ENCODE data around the gene NEXN. TPM values are rescaled to one million over a fixed set of nuclear protein-coding genes. Genes with fewer than 3 reads are reported as not detected.
A peak's percentile ranks its signal among the peaks of the same experiment; 100 is the strongest.

The NEXN gene
- total and polyA plus RNA-seq, 5 experiments from 2014 or later = 0.26 to 1.7 (median 0.36) TPM

GRCh38 chr1:77876884-77877283, 11.5 kb upstream of the NEXN start:
- H3K4me1 Mint-ChIP-seq = peaks cover 4 to 11% (median 10%) of the 10 kb centered on the region in 4 donors
- H3K9me3 Mint-ChIP-seq = no peaks in the 10 kb centered on the region
- POLR2A ChIA-PET = no interaction called here
- no peaks in the 10 kb centered on the region for H3K27me3 Mint-ChIP-seq
- H3K27ac Mint-ChIP-seq = no peak overlapping the region
- no peak for ATAC-seq
- H3K4me3 Mint-ChIP-seq = no peak overlapping the region
- peaks cover 0 to 49% (median 24%) of the 10 kb centered on the region in 3 donors for H3K36me3 Mint-ChIP-seq
- DNase-seq = no peak

- DNase-seq (peak in 2 of 10 donors; percentile 36 to 46), ATAC-seq (peak; percentile 41 to 72)
- Mint-ChIP-seq H3K9me3 (no peaks in the 10 kb centered on the region), H3K27ac (peak overlapping the region in 7 of 10 donors; percentile 1 to 80 (median 23)), H3K4me3 (peak overlapping the region in 6 of 10 donors; percentile 0 to 37 (median 6)), H3K36me3 (peaks cover 2 to 20% (median 6%) of the 10 kb centered on the region in 3 donors), H3K4me1 (peaks cover 8 to 11% (median 10%) of the 10 kb centered on the region in 4 donors), H3K27me3 (peaks cover 0 to 6% (median 3%) of the 10 kb centered on the region in 5 donors)
- POLR2A ChIA-PET = no interaction called here
Measured at GRCh38 chr1:77881061-77881460, 7.4 kb upstream of the NEXN start.

- Mint-ChIP-seq H3K36me3 (peaks cover 6 to 16% (median 11%) of the 10 kb centered on the region in 3 donors), H3K4me1 (peaks cover 8 to 12% (median 11%) of the 10 kb centered on the region in 4 donors), H3K4me3 (no peak overlapping the region), H3K27me3 (peaks cover 4 to 12% (median 10%) of the 10 kb centered on the region in 5 donors), H3K9me3 (peaks cover 0 to 4% (median 0%) of the 10 kb centered on the region in 9 donors), H3K27ac (peak overlapping the region in 1 of 10 donors; percentile 31)
- POLR2A ChIA-PET = interaction anchor here (0.7 kb wide), 1 partner anchor 21 kb away, joined by 6 read pairs; no protein-coding TSS in a partner anchor
- ATAC-seq (peak in 1 of 2 donors; percentile 46), DNase-seq (no peak)
Measured at GRCh38 chr1:77882411-77882810, 6.0 kb upstream of the NEXN start.

- H3K9me3 Mint-ChIP-seq = peaks cover 0 to 4% (median 0%) of the 10 kb centered on the region in 9 donors
- peaks cover 9 to 15% (median 10%) of the 10 kb centered on the region in 4 donors for H3K4me1 Mint-ChIP-seq
- DNase-seq (peak in 5 of 10 donors; percentile 3 to 19 (median 13)), ATAC-seq (peak; percentile 67 to 86)
- H3K4me3 Mint-ChIP-seq = peak overlapping the region; percentile 73 to 83 (median 78)
- peak overlapping the region in 1 of 10 donors; percentile 19 for H3K27ac Mint-ChIP-seq
- POLR2A ChIA-PET = no interaction called here
- H3K36me3 Mint-ChIP-seq = peaks cover 6 to 15% (median 10%) of the 10 kb centered on the region in 3 donors
- H3K27me3 Mint-ChIP-seq = peaks cover 10 to 24% (median 21%) of the 10 kb centered on the region in 5 donors
Measured at GRCh38 chr1:77888781-77889642, 588 bp downstream of the NEXN start.

- Mint-ChIP-seq H3K36me3 (peaks cover 6 to 15% (median 10%) of the 10 kb centered on the region in 3 donors), H3K27me3 (peaks cover 10 to 24% (median 21%) of the 10 kb centered on the region in 5 donors), H3K4me3 (peak overlapping the region in 8 of 10 donors; percentile 70 to 83 (median 76)), H3K9me3 (peaks cover 0 to 4% (median 0%) of the 10 kb centered on the region in 9 donors), H3K4me1 (peaks cover 9 to 15% (median 10%) of the 10 kb centered on the region in 4 donors), H3K27ac (no peak overlapping the region)
- POLR2A ChIA-PET = no interaction called here
- no peak for DNase-seq
- no peak for ATAC-seq
Measured at GRCh38 chr1:77889671-77890070, 1.2 kb downstream of the NEXN start.

- POLR2A ChIA-PET = no interaction called here
- Mint-ChIP-seq H3K27me3 (peaks cover 9 to 21% (median 18%) of the 10 kb centered on the region in 5 donors), H3K27ac (no peak overlapping the region), H3K36me3 (peaks cover 7 to 9% (median 8%) of the 10 kb centered on the region in 3 donors), H3K9me3 (peaks cover 0 to 4% (median 0%) of the 10 kb centered on the region in 9 donors), H3K4me1 (peaks cover 6 to 15% (median 9%) of the 10 kb centered on the region in 4 donors), H3K4me3 (no peak overlapping the region)
- no peak for ATAC-seq
- no peak for DNase-seq
Measured at GRCh38 chr1:77891200-77891599, 2.8 kb downstream of the NEXN start.

- Mint-ChIP-seq H3K36me3 (peaks cover 0 to 4% (median 0%) of the 10 kb centered on the region in 3 donors), H3K4me1 (no peaks in the 10 kb centered on the region), H3K27ac (no peak overlapping the region), H3K9me3 (peaks cover 0 to 5% (median 0%) of the 10 kb centered on the region in 9 donors), H3K4me3 (no peak overlapping the region), H3K27me3 (no peaks in the 10 kb centered on the region)
- POLR2A ChIA-PET = no interaction called here
- ATAC-seq (no peak), DNase-seq (no peak)
Measured at GRCh38 chr1:77899647-77900320, 11.4 kb downstream of the NEXN start.

GRCh38 chr1:77900687-77901293, 12.4 kb downstream of the NEXN start:
- Mint-ChIP-seq H3K27me3 (no peaks in the 10 kb centered on the region), H3K27ac (no peak overlapping the region), H3K4me1 (no peaks in the 10 kb centered on the region), H3K36me3 (peaks cover 0 to 4% (median 0%) of the 10 kb centered on the region in 3 donors), H3K9me3 (peaks cover 0 to 5% (median 0%) of the 10 kb centered on the region in 9 donors), H3K4me3 (no peak overlapping the region)
- POLR2A ChIA-PET = no interaction called here
- DNase-seq = peak in 3 of 10 donors; percentile 4 to 29 (median 26)
- no peak for ATAC-seq

GRCh38 chr1:77905603-77906002, 17.2 kb downstream of the NEXN start:
- Mint-ChIP-seq H3K27me3 (peaks cover 0 to 2% (median 0%) of the 10 kb centered on the region in 5 donors), H3K9me3 (no peaks in the 10 kb centered on the region), H3K36me3 (no peaks in the 10 kb centered on the region), H3K4me3 (no peak overlapping the region), H3K4me1 (no peaks in the 10 kb centered on the region), H3K27ac (peak overlapping the region in 1 of 10 donors; percentile 1)
- POLR2A ChIA-PET = no interaction called here
- ATAC-seq = no peak
- no peak for DNase-seq

GRCh38 chr1:77906019-77906545, 17.7 kb downstream of the NEXN start:
- no peak overlapping the region for H3K4me3 Mint-ChIP-seq
- H3K27ac Mint-ChIP-seq = peak overlapping the region in 1 of 10 donors; percentile 1
- H3K4me1 Mint-ChIP-seq = no peaks in the 10 kb centered on the region
- POLR2A ChIA-PET = no interaction called here
- H3K9me3 Mint-ChIP-seq = no peaks in the 10 kb centered on the region
- ATAC-seq (no peak), DNase-seq (no peak)
- peaks cover 0 to 2% (median 0%) of the 10 kb centered on the region in 5 donors for H3K27me3 Mint-ChIP-seq
- no peaks in the 10 kb centered on the region for H3K36me3 Mint-ChIP-seq

GRCh38 chr1:77906624-77907023, 18.2 kb downstream of the NEXN start:
- POLR2A ChIA-PET = no interaction called here
- no peak overlapping the region for H3K27ac Mint-ChIP-seq
- H3K4me1 Mint-ChIP-seq = no peaks in the 10 kb centered on the region

GRCh38 chr1:77910116-77910515, 21.7 kb downstream of the NEXN start:
- DNase-seq (no peak), ATAC-seq (no peak)
- H3K4me1 Mint-ChIP-seq = no peaks in the 10 kb centered on the region
- H3K36me3 Mint-ChIP-seq = no peaks in the 10 kb centered on the region
- H3K4me3 Mint-ChIP-seq = no peak overlapping the region
- no peak overlapping the region for H3K27ac Mint-ChIP-seq
- H3K9me3 Mint-ChIP-seq = no peaks in the 10 kb centered on the region
- POLR2A ChIA-PET = no interaction called here
- peaks cover 0 to 4% (median 0%) of the 10 kb centered on the region in 5 donors for H3K27me3 Mint-ChIP-seq

More at GRCh38 chr1:77906624-77907023, 18.2 kb downstream of the NEXN start:
- H3K9me3 Mint-ChIP-seq = no peaks in the 10 kb centered on the region
- no peaks in the 10 kb centered on the region for H3K36me3 Mint-ChIP-seq
- peaks cover 0 to 2% (median 0%) of the 10 kb centered on the region in 5 donors for H3K27me3 Mint-ChIP-seq
- no peak for ATAC-seq
- H3K4me3 Mint-ChIP-seq = no peak overlapping the region
- DNase-seq = no peak
